ENCODE measurements around the gene PDE8A.

GRCh38 chr15:85007137-85007536 lies 25.5 kb downstream of the PDE8A start:
- TF ChIP-seq CTCF (IDR thresholded peaks at IDR 0.05; ENCODE audit: low read depth, low read length, missing input control) (no peak), FOXA1 (IDR thresholded peaks at IDR 0.05) (no peak)
- TF ChIP-seq, protein P1, sequence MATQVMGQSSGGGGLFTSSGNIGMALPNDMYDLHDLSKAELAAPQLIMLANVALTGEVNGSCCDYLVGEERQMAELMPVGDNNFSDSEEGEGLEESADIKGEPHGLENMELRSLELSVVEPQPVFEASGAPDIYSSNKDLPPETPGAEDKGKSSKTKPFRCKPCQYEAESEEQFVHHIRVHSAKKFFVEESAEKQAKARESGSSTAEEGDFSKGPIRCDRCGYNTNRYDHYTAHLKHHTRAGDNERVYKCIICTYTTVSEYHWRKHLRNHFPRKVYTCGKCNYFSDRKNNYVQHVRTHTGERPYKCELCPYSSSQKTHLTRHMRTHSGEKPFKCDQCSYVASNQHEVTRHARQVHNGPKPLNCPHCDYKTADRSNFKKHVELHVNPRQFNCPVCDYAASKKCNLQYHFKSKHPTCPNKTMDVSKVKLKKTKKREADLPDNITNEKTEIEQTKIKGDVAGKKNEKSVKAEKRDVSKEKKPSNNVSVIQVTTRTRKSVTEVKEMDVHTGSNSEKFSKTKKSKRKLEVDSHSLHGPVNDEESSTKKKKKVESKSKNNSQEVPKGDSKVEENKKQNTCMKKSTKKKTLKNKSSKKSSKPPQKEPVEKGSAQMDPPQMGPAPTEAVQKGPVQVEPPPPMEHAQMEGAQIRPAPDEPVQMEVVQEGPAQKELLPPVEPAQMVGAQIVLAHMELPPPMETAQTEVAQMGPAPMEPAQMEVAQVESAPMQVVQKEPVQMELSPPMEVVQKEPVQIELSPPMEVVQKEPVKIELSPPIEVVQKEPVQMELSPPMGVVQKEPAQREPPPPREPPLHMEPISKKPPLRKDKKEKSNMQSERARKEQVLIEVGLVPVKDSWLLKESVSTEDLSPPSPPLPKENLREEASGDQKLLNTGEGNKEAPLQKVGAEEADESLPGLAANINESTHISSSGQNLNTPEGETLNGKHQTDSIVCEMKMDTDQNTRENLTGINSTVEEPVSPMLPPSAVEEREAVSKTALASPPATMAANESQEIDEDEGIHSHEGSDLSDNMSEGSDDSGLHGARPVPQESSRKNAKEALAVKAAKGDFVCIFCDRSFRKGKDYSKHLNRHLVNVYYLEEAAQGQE (IDR thresholded peaks at IDR 0.05): no peak
